ENCODE results near the gene IRF5. TPM values are rescaled to one million over a fixed set of nuclear protein-coding genes. Genes with fewer than 3 reads are reported as not detected.

The IRF5 gene
- polyA plus RNA-seq, 1 donor from 2014 or later: not detected

DNA sequence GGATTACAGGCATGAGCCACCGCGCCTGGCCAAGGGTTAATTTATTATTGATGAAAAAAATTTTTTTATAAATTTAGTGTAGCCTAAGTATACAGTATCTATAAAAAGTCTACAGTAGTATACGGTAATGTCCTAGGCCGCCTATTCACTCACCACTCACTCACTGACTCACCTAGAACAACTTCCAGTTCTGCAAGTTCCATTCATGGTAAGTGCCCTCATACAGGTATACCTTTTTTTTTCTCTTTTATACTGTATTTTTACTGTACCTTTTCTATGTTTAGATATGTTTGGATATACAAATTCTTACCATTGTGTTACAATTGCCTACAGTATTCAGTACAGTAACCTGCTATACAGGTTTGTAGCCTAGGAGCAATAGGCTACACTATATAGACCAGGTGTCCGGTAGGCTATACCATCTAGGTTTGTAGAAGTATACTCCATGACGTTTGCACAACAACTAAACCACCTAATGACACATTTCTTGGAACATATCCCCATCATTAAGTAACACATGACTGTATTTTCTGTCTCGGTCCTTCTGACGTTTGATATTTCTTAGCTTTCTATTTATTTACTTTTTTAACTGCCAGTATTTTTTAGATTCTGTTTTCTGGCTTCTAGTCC, 23.4 kb downstream of the IRF5 start:
- no peak overlapping the region for H2AFZ ChIP-seq (ENCODE audit: low read depth, low read length)
- H3K27me3 ChIP-seq (ENCODE audit: insufficient read depth, low read depth, low read length): no peaks in the 10 kb centered on the region
- no peak overlapping the region for H3K9ac ChIP-seq (ENCODE audit: low read length)
- no peak overlapping the region for H3K4me2 ChIP-seq (ENCODE audit: low read length)
- no peaks in the 10 kb centered on the region for H3F3A ChIP-seq (ENCODE audit: insufficient read depth, low read length, poor library complexity, severe bottlenecking)
- H3K9me3 ChIP-seq (ENCODE audit: low read length): no peaks in the 10 kb centered on the region
- no peaks in the 10 kb centered on the region for H4K20me1 ChIP-seq (ENCODE audit: insufficient read depth)
- no peak overlapping the region for H3K4me3 ChIP-seq (ENCODE audit: low read length)
- H3K9me2 ChIP-seq (ENCODE audit: insufficient read depth, low read length): no peaks in the 10 kb centered on the region
- TF ChIP-seq SMC3 (conservative IDR thresholded peaks at IDR 0.05; ENCODE audit: poor library complexity): no peak
- no peak for TF ChIP-seq RAD21 (conservative IDR thresholded peaks at IDR 0.05)
- TF ChIP-seq, protein P1, sequence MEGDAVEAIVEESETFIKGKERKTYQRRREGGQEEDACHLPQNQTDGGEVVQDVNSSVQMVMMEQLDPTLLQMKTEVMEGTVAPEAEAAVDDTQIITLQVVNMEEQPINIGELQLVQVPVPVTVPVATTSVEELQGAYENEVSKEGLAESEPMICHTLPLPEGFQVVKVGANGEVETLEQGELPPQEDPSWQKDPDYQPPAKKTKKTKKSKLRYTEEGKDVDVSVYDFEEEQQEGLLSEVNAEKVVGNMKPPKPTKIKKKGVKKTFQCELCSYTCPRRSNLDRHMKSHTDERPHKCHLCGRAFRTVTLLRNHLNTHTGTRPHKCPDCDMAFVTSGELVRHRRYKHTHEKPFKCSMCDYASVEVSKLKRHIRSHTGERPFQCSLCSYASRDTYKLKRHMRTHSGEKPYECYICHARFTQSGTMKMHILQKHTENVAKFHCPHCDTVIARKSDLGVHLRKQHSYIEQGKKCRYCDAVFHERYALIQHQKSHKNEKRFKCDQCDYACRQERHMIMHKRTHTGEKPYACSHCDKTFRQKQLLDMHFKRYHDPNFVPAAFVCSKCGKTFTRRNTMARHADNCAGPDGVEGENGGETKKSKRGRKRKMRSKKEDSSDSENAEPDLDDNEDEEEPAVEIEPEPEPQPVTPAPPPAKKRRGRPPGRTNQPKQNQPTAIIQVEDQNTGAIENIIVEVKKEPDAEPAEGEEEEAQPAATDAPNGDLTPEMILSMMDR (IDR thresholded peaks at IDR 0.05; ENCODE audit: poor library complexity, severe bottlenecking): no peak
- TF ChIP-seq, protein P2, sequence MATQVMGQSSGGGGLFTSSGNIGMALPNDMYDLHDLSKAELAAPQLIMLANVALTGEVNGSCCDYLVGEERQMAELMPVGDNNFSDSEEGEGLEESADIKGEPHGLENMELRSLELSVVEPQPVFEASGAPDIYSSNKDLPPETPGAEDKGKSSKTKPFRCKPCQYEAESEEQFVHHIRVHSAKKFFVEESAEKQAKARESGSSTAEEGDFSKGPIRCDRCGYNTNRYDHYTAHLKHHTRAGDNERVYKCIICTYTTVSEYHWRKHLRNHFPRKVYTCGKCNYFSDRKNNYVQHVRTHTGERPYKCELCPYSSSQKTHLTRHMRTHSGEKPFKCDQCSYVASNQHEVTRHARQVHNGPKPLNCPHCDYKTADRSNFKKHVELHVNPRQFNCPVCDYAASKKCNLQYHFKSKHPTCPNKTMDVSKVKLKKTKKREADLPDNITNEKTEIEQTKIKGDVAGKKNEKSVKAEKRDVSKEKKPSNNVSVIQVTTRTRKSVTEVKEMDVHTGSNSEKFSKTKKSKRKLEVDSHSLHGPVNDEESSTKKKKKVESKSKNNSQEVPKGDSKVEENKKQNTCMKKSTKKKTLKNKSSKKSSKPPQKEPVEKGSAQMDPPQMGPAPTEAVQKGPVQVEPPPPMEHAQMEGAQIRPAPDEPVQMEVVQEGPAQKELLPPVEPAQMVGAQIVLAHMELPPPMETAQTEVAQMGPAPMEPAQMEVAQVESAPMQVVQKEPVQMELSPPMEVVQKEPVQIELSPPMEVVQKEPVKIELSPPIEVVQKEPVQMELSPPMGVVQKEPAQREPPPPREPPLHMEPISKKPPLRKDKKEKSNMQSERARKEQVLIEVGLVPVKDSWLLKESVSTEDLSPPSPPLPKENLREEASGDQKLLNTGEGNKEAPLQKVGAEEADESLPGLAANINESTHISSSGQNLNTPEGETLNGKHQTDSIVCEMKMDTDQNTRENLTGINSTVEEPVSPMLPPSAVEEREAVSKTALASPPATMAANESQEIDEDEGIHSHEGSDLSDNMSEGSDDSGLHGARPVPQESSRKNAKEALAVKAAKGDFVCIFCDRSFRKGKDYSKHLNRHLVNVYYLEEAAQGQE (IDR thresholded peaks at IDR 0.05; ENCODE audit: borderline replicate concordance): no peak
- TF ChIP-seq TAF1 (IDR thresholded peaks at IDR 0.05; ENCODE audit: low read depth): no peak
- no peak for TF ChIP-seq EZH2 (IDR thresholded peaks at IDR 0.05; ENCODE audit: borderline replicate concordance, insufficient read depth, low read length, poor library complexity, severe bottlenecking)
- no peak for TF ChIP-seq POLR2AphosphoS5 (IDR thresholded peaks at IDR 0.05)
- TF ChIP-seq EP300 (conservative IDR thresholded peaks at IDR 0.05; ENCODE audit: poor library complexity, severe bottlenecking): no peak
- no peak for TF ChIP-seq MXI1 (conservative IDR thresholded peaks at IDR 0.05; ENCODE audit: poor library complexity, severe bottlenecking)
- H3K79me2 ChIP-seq (replicated peaks; ENCODE audit: insufficient read depth, low read length): no peaks in the 10 kb centered on the region
- H3K27ac ChIP-seq (ENCODE audit: low read length): no peak overlapping the region
- peaks cover 13% of the 10 kb centered on the region for H3K36me3 ChIP-seq (ENCODE audit: insufficient read depth, low read length)

DNA sequence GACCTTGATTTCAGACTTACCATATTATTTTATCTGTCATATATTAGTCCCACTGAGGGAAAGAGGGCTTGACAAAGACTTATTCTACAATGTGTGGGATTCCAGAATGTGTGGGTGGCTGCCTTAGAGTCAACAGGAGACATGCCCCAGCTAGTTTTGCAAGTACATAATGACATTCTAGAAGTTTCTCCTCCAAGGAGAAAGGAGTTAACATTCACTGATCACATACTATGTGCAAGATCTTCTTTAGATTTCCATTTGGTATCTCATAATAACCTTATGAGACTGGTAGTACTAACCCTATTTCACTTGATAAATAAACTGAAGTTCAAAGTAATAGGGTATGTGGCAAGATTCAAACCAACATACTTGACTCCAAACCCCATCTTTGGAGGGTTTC, 25.2 kb downstream of the IRF5 start:
- Histone ChIP-seq H3K36me3 (ENCODE audit: insufficient read depth, low read length) (peaks cover 13% of the 10 kb centered on the region), H3K79me2 (replicated peaks; ENCODE audit: insufficient read depth, low read length) (no peaks in the 10 kb centered on the region)

More for the DNA sequence above, 25.2 kb downstream of the IRF5 start:
- TF ChIP-seq TAF1 (IDR thresholded peaks at IDR 0.05; ENCODE audit: low read depth) (no peak), MXI1 (conservative IDR thresholded peaks at IDR 0.05; ENCODE audit: poor library complexity, severe bottlenecking) (no peak), RAD21 (conservative IDR thresholded peaks at IDR 0.05) (no peak), EZH2 (IDR thresholded peaks at IDR 0.05; ENCODE audit: borderline replicate concordance, insufficient read depth, low read length, poor library complexity, severe bottlenecking) (no peak), SMC3 (conservative IDR thresholded peaks at IDR 0.05; ENCODE audit: poor library complexity) (no peak), EP300 (conservative IDR thresholded peaks at IDR 0.05; ENCODE audit: poor library complexity, severe bottlenecking) (no peak), POLR2AphosphoS5 (IDR thresholded peaks at IDR 0.05) (no peak)
- TF ChIP-seq, protein P1 (IDR thresholded peaks at IDR 0.05; ENCODE audit: poor library complexity, severe bottlenecking): no peak
- TF ChIP-seq, protein P2 (IDR thresholded peaks at IDR 0.05; ENCODE audit: borderline replicate concordance): no peak
- H3F3A ChIP-seq (ENCODE audit: insufficient read depth, low read length, poor library complexity, severe bottlenecking): no peaks in the 10 kb centered on the region
- no peaks in the 10 kb centered on the region for H3K9me3 ChIP-seq (ENCODE audit: low read length)
- H3K27ac ChIP-seq (ENCODE audit: low read length): no peak overlapping the region
- H3K27me3 ChIP-seq (ENCODE audit: insufficient read depth, low read depth, low read length): no peaks in the 10 kb centered on the region
- no peaks in the 10 kb centered on the region for H3K9me2 ChIP-seq (ENCODE audit: insufficient read depth, low read length)
- no peak overlapping the region for H2AFZ ChIP-seq (ENCODE audit: low read depth, low read length)
- H3K4me3 ChIP-seq (ENCODE audit: low read length): no peak overlapping the region
- H3K4me2 ChIP-seq (ENCODE audit: low read length): no peak overlapping the region
- no peak overlapping the region for H3K9ac ChIP-seq (ENCODE audit: low read length)
- H4K20me1 ChIP-seq (ENCODE audit: insufficient read depth): no peaks in the 10 kb centered on the region

All from neural cell (in vitro differentiated cells).